Uterus (tissue), 4 donors: Measurements from ENCODE around the gene FYN. TPM values are rescaled to one million over a fixed set of nuclear protein-coding genes. Genes with fewer than 3 reads are reported as not detected.

Experiments used
- DNase-seq, 2 donors: peaks; one replicate each; pipeline ENCODE4 v3.0.0-alpha.2; 2019 to 2020
- H3K27ac ChIP-seq, 2 donors: fragments of 200-600 bp; sonication (generic); 1 replicate in 1 of 2; 2 replicates in 1 of 2; pipeline ENCODE4 v1.5.1; 2016 to 2018
- H3K27me3 ChIP-seq, 2 donors: fragments of 200-600 bp; sonication (generic); one replicate each; pipeline ENCODE4 v1.5.1; 2018 to 2019; ENCODE audit warnings: control low read depth in 1 of 2
- H3K36me3 ChIP-seq, 2 donors: fragments of 200-600 bp; sonication (generic); one replicate each; pipeline ENCODE4 v1.5.1; 2019; ENCODE audit warnings: control low read depth in 1 of 2
- H3K4me1 ChIP-seq, 2 donors: fragments of 200-600 bp; sonication (generic); one replicate each; pipeline ENCODE4 v1.5.1; 2018 to 2019; ENCODE audit warnings: control low read depth in 1 of 2
- H3K4me3 ChIP-seq, 2 donors: fragments of 200-600 bp; sonication (generic); 1 replicate in 1 of 2; 2 replicates in 1 of 2; pipeline ENCODE4 v1.5.1; 2018 to 2019; ENCODE audit warnings: mild to moderate bottlenecking in 1 of 2
- H3K9me3 ChIP-seq, 2 donors: fragments of 200-600 bp; sonication (generic); one replicate each; pipeline ENCODE4 v1.5.1; 2019; ENCODE audit warnings: control low read depth in 1 of 2
- POLR2A ChIP-seq, 2 donors: fragments of 450-650 bp; IDR thresholded peaks; one replicate each; pipeline ENCODE4 v1.6.1; 2016; ENCODE audit warnings: antibody characterized with exemption in 2 of 2, mild to moderate bottlenecking in 1 of 2, moderate library complexity in 1 of 2
- intact Hi-C: fragments of 100-400 bp; cut with DNase I; formaldehyde crosslinking; loops from one replicate; pipeline ENCODE4 v1.15.1; 2023; ENCODE audit warnings: low total_unique reads
- total RNA-seq, 4 donors: library from RNA; depleted of rRNA in 3 of 4; stranded (reverse); fragments of >200 nt in 3 of 4; gene quantifications; one replicate each; pipeline versions ENCODE4 v1.1.0 to v1.2.4, GENCODE V29; 2014 to 2023
- TF ChIP-seq, protein P1 (sequence below), 4 experiments: fragments of 200-600 bp in 2 of 4; fragments of 450-650 bp in 2 of 4; sonication (generic) in 2 of 4; IDR thresholded peaks; one replicate each; pipeline ENCODE4 v1.5.1; 2016 to 2019; ENCODE audit warnings: antibody characterized with exemption in 4 of 4, mild to moderate bottlenecking in 2 of 4, moderate library complexity in 1 of 4
- donor health status: DM: yes; HTN: yes; CAD: no.

Gene FYN
- total RNA-seq, 4 donors from 2014 or later, result 50.7 to 208 (median 135) TPM

DNA sequence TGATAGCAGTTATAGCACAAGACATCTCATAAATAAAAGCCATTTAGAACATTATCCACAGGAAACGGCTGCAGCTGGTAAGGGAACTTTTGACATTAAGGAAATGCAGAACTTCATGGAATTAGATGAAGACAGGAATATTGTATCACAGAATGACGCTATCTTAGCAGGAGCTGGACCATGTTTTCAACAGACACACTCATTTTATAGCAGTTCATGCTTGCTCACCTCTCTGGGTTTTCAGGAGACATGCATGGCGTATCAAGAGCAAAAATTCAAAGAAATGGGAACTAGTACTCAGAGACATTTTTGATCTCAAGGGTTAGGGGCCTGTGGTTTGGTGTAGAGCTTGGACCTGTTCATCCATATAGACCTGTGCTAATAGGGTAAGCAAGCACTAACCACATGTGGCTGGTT, 125.0 kb downstream of the FYN start:
- no peak for DNase-seq
- H3K4me1 ChIP-seq, result no peaks in the 10 kb centered on the region
- no peaks in the 10 kb centered on the region for H3K27me3 ChIP-seq
- H3K36me3 ChIP-seq, result no peaks in the 10 kb centered on the region
- no peak for TF ChIP-seq POLR2A (IDR thresholded peaks at IDR 0.05)
- TF ChIP-seq, protein P1, sequence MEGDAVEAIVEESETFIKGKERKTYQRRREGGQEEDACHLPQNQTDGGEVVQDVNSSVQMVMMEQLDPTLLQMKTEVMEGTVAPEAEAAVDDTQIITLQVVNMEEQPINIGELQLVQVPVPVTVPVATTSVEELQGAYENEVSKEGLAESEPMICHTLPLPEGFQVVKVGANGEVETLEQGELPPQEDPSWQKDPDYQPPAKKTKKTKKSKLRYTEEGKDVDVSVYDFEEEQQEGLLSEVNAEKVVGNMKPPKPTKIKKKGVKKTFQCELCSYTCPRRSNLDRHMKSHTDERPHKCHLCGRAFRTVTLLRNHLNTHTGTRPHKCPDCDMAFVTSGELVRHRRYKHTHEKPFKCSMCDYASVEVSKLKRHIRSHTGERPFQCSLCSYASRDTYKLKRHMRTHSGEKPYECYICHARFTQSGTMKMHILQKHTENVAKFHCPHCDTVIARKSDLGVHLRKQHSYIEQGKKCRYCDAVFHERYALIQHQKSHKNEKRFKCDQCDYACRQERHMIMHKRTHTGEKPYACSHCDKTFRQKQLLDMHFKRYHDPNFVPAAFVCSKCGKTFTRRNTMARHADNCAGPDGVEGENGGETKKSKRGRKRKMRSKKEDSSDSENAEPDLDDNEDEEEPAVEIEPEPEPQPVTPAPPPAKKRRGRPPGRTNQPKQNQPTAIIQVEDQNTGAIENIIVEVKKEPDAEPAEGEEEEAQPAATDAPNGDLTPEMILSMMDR (IDR thresholded peaks at IDR 0.05), result no peak
- H3K9me3 ChIP-seq, result no peaks in the 10 kb centered on the region
- peak overlapping the region; percentile 9 to 53 for H3K27ac ChIP-seq
- no peak overlapping the region for H3K4me3 ChIP-seq
- intact Hi-C loops, result no loop called here

DNA sequence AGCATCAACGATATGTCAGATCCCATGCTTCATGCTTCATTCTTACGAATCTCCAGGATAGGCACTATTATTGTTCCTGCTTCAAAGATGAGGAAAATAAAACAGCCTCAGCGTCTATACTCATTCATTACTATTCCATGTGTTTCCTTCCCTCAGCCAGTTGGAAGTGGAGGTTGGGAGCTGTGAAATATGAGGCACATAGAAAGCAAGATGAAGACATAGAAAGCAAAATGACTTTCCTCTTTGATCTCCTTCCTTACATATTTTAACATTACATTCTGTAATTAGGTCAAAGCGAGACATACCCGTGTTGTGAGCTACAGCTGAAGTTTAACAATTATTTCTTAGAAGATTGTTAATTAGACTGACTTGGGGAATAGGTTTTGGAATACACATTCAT, 125.4 kb downstream of the FYN start:
- TF ChIP-seq, protein P1 (IDR thresholded peaks at IDR 0.05), result no peak
- TF ChIP-seq POLR2A (IDR thresholded peaks at IDR 0.05), result no peak
- Histone ChIP-seq H3K27ac (peak overlapping the region; percentile 9 to 53), H3K36me3 (no peaks in the 10 kb centered on the region), H3K4me1 (no peaks in the 10 kb centered on the region), H3K27me3 (no peaks in the 10 kb centered on the region), H3K9me3 (no peaks in the 10 kb centered on the region), H3K4me3 (no peak overlapping the region)
- intact Hi-C loops, result no loop called here
- DNase-seq, result no peak

DNA sequence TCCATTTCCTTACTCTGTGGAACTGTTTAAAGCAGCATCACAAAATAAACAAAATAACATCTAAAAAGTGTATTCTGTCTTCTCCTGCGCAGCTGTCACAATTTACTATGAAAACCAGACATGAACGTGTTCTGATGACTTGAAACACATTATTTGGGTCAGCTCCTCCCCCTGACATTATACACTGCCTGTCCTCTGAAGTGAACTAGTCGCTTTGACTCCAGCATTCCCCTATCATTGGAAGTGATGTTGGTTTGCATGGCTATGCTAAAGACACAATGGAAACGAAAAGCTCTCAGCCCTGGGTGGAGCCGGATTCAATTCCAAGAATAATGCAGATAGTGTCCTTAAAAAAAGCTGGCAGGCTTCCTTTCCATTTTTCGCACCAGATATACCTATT, 125.9 kb downstream of the FYN start:
- intact Hi-C loops, result no loop called here
- DNase-seq, result no peak
- no peaks in the 10 kb centered on the region for H3K9me3 ChIP-seq
- H3K4me1 ChIP-seq, result no peaks in the 10 kb centered on the region
- H3K27ac ChIP-seq, result peak overlapping the region; percentile 9 to 53
- no peaks in the 10 kb centered on the region for H3K27me3 ChIP-seq
- H3K36me3 ChIP-seq, result no peaks in the 10 kb centered on the region
- TF ChIP-seq, protein P1 (IDR thresholded peaks at IDR 0.05), result no peak
- TF ChIP-seq POLR2A (IDR thresholded peaks at IDR 0.05), result no peak
- no peak overlapping the region for H3K4me3 ChIP-seq

DNA sequence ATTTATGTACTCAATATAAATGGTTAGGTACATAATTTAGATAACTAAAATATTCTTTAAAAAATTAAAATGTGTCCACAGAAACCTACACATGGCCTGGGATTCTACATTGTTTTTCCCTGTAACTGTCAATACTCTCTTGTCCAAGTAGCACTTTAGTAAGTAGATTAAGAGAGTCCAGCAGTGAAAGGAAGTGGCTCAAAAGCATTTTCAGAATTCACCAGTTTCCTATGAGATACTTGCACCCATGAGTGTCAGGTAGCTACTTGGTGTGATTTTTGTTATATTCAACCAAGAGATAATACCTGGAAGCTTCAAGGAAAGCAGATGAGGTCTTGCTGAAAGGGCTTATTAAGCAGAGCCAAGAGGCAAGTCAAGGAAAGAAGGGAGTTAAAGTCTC, 126.3 kb downstream of the FYN start:
- DNase-seq, result no peak
- Histone ChIP-seq H3K9me3 (no peaks in the 10 kb centered on the region), H3K27ac (peak overlapping the region in 1 of 2 donors; percentile 53), H3K4me3 (no peak overlapping the region), H3K27me3 (no peaks in the 10 kb centered on the region), H3K4me1 (no peaks in the 10 kb centered on the region), H3K36me3 (no peaks in the 10 kb centered on the region)
- intact Hi-C loops, result no loop called here
- TF ChIP-seq, protein P1 (IDR thresholded peaks at IDR 0.05), result no peak
- no peak for TF ChIP-seq POLR2A (IDR thresholded peaks at IDR 0.05)

DNA sequence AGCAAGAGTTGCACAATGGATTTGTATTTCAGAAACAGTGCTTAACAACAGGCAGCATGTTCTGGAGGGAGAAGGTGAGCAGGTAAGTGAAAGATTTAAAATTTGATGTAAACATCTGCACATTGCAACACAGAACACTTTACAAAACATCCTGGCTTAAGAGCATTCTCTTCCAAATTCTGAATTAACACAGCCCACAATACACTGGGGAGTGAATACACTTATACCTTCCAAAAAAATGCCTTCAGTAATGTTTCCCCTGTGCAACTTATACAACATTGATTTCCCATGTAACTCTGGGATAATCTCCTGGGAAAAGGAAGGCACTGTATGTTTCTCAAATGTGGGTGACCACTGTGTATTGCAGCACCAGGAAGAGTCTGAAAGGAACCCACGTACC, 127.6 kb downstream of the FYN start:
- H3K4me3 ChIP-seq, result no peak overlapping the region
- H3K4me1 ChIP-seq, result no peaks in the 10 kb centered on the region
- no peak for DNase-seq
- H3K27ac ChIP-seq, result no peak overlapping the region
- no peak for TF ChIP-seq POLR2A (IDR thresholded peaks at IDR 0.05)
- TF ChIP-seq, protein P1 (IDR thresholded peaks at IDR 0.05), result no peak
- H3K36me3 ChIP-seq, result no peaks in the 10 kb centered on the region
- no peaks in the 10 kb centered on the region for H3K9me3 ChIP-seq
- intact Hi-C loops, result no loop called here
- no peaks in the 10 kb centered on the region for H3K27me3 ChIP-seq
